Measurements from ENCODE around the gene DPP10.

The DPP10 gene

GRCh38 chr2:114812261-114812660 is 369.8 kb downstream of the DPP10 start:
- no peak for DNase-seq

GRCh38 chr2:114814355-114814754 is 371.9 kb downstream of the DPP10 start:
- DNase-seq, result no peak

GRCh38 chr2:114821055-114821454 is 378.6 kb downstream of the DPP10 start:
- DNase-seq, result no peak

GRCh38 chr2:114843963-114844362 is 401.5 kb downstream of the DPP10 start:
- no peak for DNase-seq

- no peak for DNase-seq
Observed at GRCh38 chr2:114857196-114857595, 414.8 kb downstream of the DPP10 start.

GRCh38 chr2:114859726-114860510 is 417.5 kb downstream of the DPP10 start:
- DNase-seq, result no peak

- no peak for DNase-seq
Observed at GRCh38 chr2:114862243-114862642, 419.8 kb downstream of the DPP10 start.

GRCh38 chr2:114864901-114865300 is 422.5 kb downstream of the DPP10 start:
- DNase-seq, result no peak

GRCh38 chr2:114880046-114880445 is 437.6 kb downstream of the DPP10 start:
- DNase-seq, result no peak

GRCh38 chr2:114919985-114920384 is 477.5 kb downstream of the DPP10 start:
- DNase-seq, result no peak

GRCh38 chr2:114922076-114922475 is 479.6 kb downstream of the DPP10 start:
- no peak for DNase-seq

GRCh38 chr2:114925296-114926255 is 483.1 kb downstream of the DPP10 start:
- no peak for DNase-seq

GRCh38 chr2:114926303-114926702 is 483.9 kb downstream of the DPP10 start:
- DNase-seq, result no peak

GRCh38 chr2:114929225-114929624 is 486.8 kb downstream of the DPP10 start:
- DNase-seq, result no peak

- DNase-seq, result no peak
Observed at GRCh38 chr2:114933671-114934241, 491.3 kb downstream of the DPP10 start.

- no peak for DNase-seq
Observed at GRCh38 chr2:114935031-114935430, 492.6 kb downstream of the DPP10 start.

- DNase-seq, result no peak
Observed at GRCh38 chr2:114937366-114937930, 495.0 kb downstream of the DPP10 start.

GRCh38 chr2:114940785-114941458 is 498.5 kb downstream of the DPP10 start:
- DNase-seq, result no peak

- DNase-seq, result no peak
Observed at GRCh38 chr2:114949228-114949804, 506.9 kb downstream of the DPP10 start.

GRCh38 chr2:114960389-114960788 is 517.9 kb downstream of the DPP10 start:
- no peak for DNase-seq

GRCh38 chr2:114962532-114962931 is 520.1 kb downstream of the DPP10 start:
- DNase-seq, result no peak

Data from fibroblast of skin of abdomen (primary cell).